Stomach (tissue), 9 donors: ENCODE data around the gene HIPK3. TPM values are rescaled to one million over a fixed set of nuclear protein-coding genes. Genes with fewer than 3 reads are reported as not detected.
"Not testable (repeated sequence)": the region's sequence is repeated elsewhere in the genome, so short reads cannot be mapped to it uniquely, and the experiment has no call there.

Experiments
- DNase-seq, 2 donors: peaks; one replicate each; pipeline versions ENCODE4 v3.0.0 to v3.0.0-alpha.2; 2013 to 2019
- H3K27ac ChIP-seq, 5 donors: fragments of 200-600 bp in 4 of 5; sonication (generic) in 4 of 5; one replicate each; pipeline ENCODE4 v1.5.1; 2013 to 2019; ENCODE audit warnings: mild to moderate bottlenecking in 1 of 5, moderate library complexity in 1 of 5
- H3K27me3 ChIP-seq, 3 donors: fragments of 200-600 bp; sonication (generic); one replicate each; pipeline ENCODE4 v1.5.1; 2017 to 2019; ENCODE audit warnings: mixed run types in 1 of 3
- H3K36me3 ChIP-seq, 4 donors: fragments of 200-600 bp; sonication (generic); 1 replicate in 3 of 4; 2 replicates in 1 of 4; pipeline ENCODE4 v1.5.1; 2016 to 2019
- H3K4me1 ChIP-seq, 4 donors: fragments of 200-600 bp; sonication (generic); one replicate each; pipeline ENCODE4 v1.5.1; 2016 to 2019
- H3K4me3 ChIP-seq, 4 donors: fragments of 200-600 bp; sonication (generic) in 3 of 4; one replicate each; pipeline ENCODE4 v1.5.1; 2016 to 2019; ENCODE audit warnings: mild to moderate bottlenecking in 1 of 4
- H3K9me3 ChIP-seq, 4 donors: fragments of 200-600 bp; sonication (generic); one replicate each; pipeline ENCODE4 v1.5.1; 2016 to 2019
- CTCF ChIP-seq, 7 experiments: fragments of 450-650 bp in 4 of 7; fragments of 200-600 bp in 3 of 7; sonication (generic) in 3 of 7; IDR thresholded peaks; one replicate each; pipeline ENCODE4 v1.5.1; 2016 to 2019; ENCODE audit warnings: antibody characterized with exemption in 7 of 7, control low read depth in 2 of 7, mild to moderate bottlenecking in 1 of 7
- EP300 ChIP-seq: sonication (generic); formaldehyde crosslinking; IDR thresholded peaks from one replicate; pipeline ENCODE4 v1.6.1; 2017; ENCODE audit warnings: antibody characterized with exemption
- POLR2A ChIP-seq, 4 donors: fragments of 450-650 bp; IDR thresholded peaks; one replicate each; pipeline ENCODE4 v1.6.1; 2016; ENCODE audit warnings: antibody characterized with exemption in 4 of 4, control low read depth in 2 of 4, mild to moderate bottlenecking in 1 of 4, moderate library complexity in 1 of 4
- POLR2AphosphoS5 ChIP-seq, 3 donors: sonication (generic); formaldehyde crosslinking; IDR thresholded peaks; one replicate each; pipeline ENCODE4 v1.6.1; 2016; ENCODE audit warnings: antibody characterized with exemption in 3 of 3
- WGBS, 5 donors: extraction: QIAGEN DNeasy Blood & Tissue Kit in 3 of 5; methylation state at CpG; one replicate each; pipeline versions ENCODE4 v1.1.5 to v1.1.7; 2013 to 2018; 5-methylcytosine and 5-hydroxymethylcytosine counted together
- intact Hi-C: fragments of 100-400 bp; cut with DNase I; formaldehyde crosslinking; loops from one replicate; pipeline ENCODE4 v1.15.1; 2023; ENCODE audit warnings: low total_unique reads
- polyA plus RNA-seq, 3 donors: library from polyadenylated mRNA; stranded (reverse); fragments of 200-250 nt; gene quantifications; one replicate each; pipeline ENCODE4 v1.2.3, GENCODE V29; 2013
- total RNA-seq, 5 donors: library from RNA; depleted of rRNA; stranded (reverse); fragments of >200 nt; gene quantifications; one replicate each; pipeline versions ENCODE4 v1.1.0 to v1.2.3, GENCODE V29; 2014 to 2016
- donor health status: healthy with polysubstance abuse.
- donor health status: Bipolar disorder and iron deficiency.
- donor health status: healthy.

HIPK3 gene
- total and polyA plus RNA-seq, 8 donors, result 10.6 to 222 (median 67.4) TPM

DNA sequence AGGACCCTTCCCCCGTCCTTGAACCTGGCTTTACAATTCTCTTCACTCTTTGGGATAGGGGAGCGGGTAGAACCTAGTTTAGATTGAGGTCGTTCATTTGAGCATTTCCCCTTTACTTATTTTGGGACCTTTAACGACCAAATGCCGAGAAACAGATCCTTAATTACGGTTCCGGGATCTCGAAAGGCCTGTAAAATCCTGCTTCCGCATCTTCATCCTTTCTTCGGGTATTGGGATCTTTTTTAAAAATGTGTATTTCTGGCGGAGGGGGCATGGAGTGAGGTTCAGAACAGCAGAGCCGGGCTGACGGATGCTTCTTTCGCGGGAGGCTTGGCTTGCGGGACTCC is 395 bp upstream of the HIPK3 start:
- intact Hi-C loops, result no loop called here

GRCh38 chr11:33257897-33258630 is 883 bp downstream of the HIPK3 start:
- TF ChIP-seq POLR2AphosphoS5 (IDR thresholded peaks at IDR 0.05), result peak in 2 of 3 donors; percentile 82 to 85
- TF ChIP-seq POLR2A (IDR thresholded peaks at IDR 0.05), result peak in 1 of 4 donors; percentile 62
- TF ChIP-seq CTCF (IDR thresholded peaks at IDR 0.05), result peak in 5 of 7 experiments; percentile 12 to 59 (median 40)
- peak; percentile 48 for TF ChIP-seq EP300
- intact Hi-C loops, result no loop called here
- Histone ChIP-seq H3K27me3 (no peaks in the 10 kb centered on the region), H3K4me1 (peaks cover 13 to 45% (median 36%) of the 10 kb centered on the region in 4 donors), H3K27ac (peak overlapping the region; percentile 96 to 100 (median 100)), H3K9me3 (no peaks in the 10 kb centered on the region), H3K4me3 (peak overlapping the region; percentile 63 to 91 (median 73)), H3K36me3 (no peaks in the 10 kb centered on the region)
- peak; percentile 81 to 94 for DNase-seq
- WGBS, 5 donors, result 0% methylated on average over 30 to 83 of the region's 83 CpGs

More for the DNA sequence above, 395 bp upstream of the HIPK3 start:
- Histone ChIP-seq H3K27me3 (no peaks in the 10 kb centered on the region), H3K4me1 (peaks cover 9 to 32% (median 25%) of the 10 kb centered on the region in 4 donors), H3K4me3 (peak overlapping the region; percentile 63 to 91 (median 73)), H3K36me3 (no peaks in the 10 kb centered on the region), H3K9me3 (no peaks in the 10 kb centered on the region), H3K27ac (peak overlapping the region; percentile 96 to 100 (median 100))
- WGBS, 5 donors, result 3 to 4% (median 3%) methylated on average over 16 of the region's 16 CpGs
- TF ChIP-seq EP300 (no peak), POLR2AphosphoS5 (IDR thresholded peaks at IDR 0.05) (no peak), POLR2A (IDR thresholded peaks at IDR 0.05) (no peak), CTCF (IDR thresholded peaks at IDR 0.05) (no peak)
- DNase-seq, result no peak

GRCh38 chr11:33258631-33259205 is 1.5 kb downstream of the HIPK3 start:
- Histone ChIP-seq H3K27ac (peak overlapping the region; percentile 96 to 100 (median 100)), H3K4me1 (peaks cover 18 to 51% (median 43%) of the 10 kb centered on the region in 4 donors), H3K36me3 (no peaks in the 10 kb centered on the region), H3K9me3 (no peaks in the 10 kb centered on the region), H3K4me3 (peak overlapping the region; percentile 63 to 91 (median 73)), H3K27me3 (no peaks in the 10 kb centered on the region)
- no peak for TF ChIP-seq POLR2A (IDR thresholded peaks at IDR 0.05)
- TF ChIP-seq CTCF (IDR thresholded peaks at IDR 0.05), result peak in 1 of 7 experiments; percentile 7
- peak in 1 of 3 donors; percentile 6 for TF ChIP-seq POLR2AphosphoS5 (IDR thresholded peaks at IDR 0.05)
- no peak for DNase-seq
- intact Hi-C loops, result no loop called here
- 0 to 1% (median 0%) methylated on average over 14 of the region's 14 CpGs for WGBS, 5 donors

DNA sequence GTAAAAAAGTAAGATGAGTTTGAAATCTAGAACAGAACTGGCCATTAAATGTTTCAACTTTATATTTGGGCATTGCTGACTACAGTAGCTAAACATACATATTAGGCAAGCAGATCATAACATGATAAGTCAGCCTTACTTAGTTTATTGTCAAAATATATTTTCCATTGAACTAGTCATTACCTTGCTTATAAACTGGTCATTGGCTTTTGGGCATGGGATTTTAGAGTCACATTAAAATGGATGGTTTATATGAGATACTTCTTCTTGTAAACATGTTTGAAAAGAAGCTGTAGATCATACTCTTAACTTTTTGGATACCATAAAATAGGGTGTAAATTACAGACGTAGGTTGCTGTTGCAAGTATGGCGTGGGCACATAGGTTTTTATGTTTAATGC is 2.7 kb downstream of the HIPK3 start:
- WGBS, 5 donors, result 21 to 34% (median 25%) methylated on average over 2 of the region's 2 CpGs
- Histone ChIP-seq H3K9me3 (no peaks in the 10 kb centered on the region), H3K27me3 (no peaks in the 10 kb centered on the region), H3K27ac (peak overlapping the region in 4 of 5 donors; percentile 96 to 100 (median 100)), H3K4me3 (peak overlapping the region; percentile 63 to 91 (median 73)), H3K4me1 (peaks cover 26 to 63% (median 52%) of the 10 kb centered on the region in 4 donors), H3K36me3 (no peaks in the 10 kb centered on the region)
- TF ChIP-seq EP300 (no peak), POLR2A (IDR thresholded peaks at IDR 0.05) (no peak), POLR2AphosphoS5 (IDR thresholded peaks at IDR 0.05) (no peak), CTCF (IDR thresholded peaks at IDR 0.05) (no peak)
- intact Hi-C loops, result no loop called here
- no peak for DNase-seq

DNA sequence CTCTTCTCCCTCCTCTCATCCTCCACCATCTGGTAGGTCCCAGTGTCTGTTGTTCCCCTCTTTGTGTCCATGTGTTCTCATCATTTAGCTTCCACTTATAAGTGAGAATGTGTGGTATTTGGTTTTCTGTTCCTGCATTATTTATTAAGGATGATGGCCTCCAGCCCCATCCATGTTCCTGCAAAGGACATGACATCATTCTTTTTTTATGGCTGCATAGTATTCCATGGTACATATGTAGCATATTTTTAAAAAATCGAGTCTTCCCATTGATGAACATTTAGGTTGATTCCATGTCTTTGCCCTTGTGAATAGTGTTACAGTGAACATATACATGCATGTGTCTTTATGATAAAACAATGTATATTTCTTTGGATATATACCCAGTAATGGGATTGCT is 4.2 kb downstream of the HIPK3 start:
- H3K27me3 ChIP-seq, intact Hi-C loops, H3K9me3 ChIP-seq, H3K36me3 ChIP-seq, H3K4me3 ChIP-seq, DNase-seq: not testable (repeated sequence)
- peak overlapping the region in 2 of 5 donors; percentile 75 to 100 for H3K27ac ChIP-seq
- peaks cover 27 to 71% (median 56%) of the 10 kb centered on the region in 4 donors for H3K4me1 ChIP-seq
- 92 to 100% (median 96%) methylated on average over 1 of the region's 1 CpG for WGBS, 5 donors
